ENCODE measurements around the gene GFOD2.

GFOD2 gene

GRCh38 chr16:67668495-67669157, 50.5 kb downstream of the GFOD2 start:
- no peak for DNase-seq

DNA sequence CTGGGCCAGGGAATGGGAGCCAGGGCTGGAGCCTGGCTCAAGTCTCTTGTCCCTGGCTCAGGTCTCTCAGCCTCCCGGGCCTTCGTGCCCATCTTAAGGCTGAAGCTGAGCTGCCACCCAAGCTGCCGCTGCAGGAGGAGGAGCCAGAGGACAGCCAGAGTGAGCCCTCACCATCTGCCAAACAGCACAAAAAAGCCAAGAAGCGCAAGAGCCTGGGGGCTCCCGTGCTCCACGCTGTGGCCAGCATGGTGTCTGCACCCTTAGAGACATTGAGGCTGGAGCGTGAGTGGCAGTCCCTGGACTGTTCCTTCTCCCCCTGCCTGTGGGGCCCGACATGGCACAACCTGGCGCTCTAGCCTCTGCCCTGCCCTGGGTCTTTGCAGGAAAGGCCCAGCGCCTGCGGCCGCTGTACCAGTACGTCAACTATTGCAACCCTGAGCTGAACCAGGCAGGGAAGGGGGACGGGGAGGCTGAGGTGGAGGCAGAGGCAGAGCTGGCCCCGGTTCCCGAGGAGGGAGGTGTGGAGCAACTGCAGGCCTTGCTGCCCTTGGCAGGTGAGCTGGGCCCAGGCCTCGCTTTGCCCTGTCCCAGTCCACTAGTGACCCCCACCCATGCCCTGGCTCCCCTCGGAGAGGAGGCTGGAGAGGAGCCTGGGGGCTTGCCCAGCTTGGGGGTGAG, 51.2 kb downstream of the GFOD2 start:
- DNase-seq: peak; percentile 91

GRCh38 chr16:67667453-67667816, 51.7 kb downstream of the GFOD2 start:
- no peak for DNase-seq

DNA sequence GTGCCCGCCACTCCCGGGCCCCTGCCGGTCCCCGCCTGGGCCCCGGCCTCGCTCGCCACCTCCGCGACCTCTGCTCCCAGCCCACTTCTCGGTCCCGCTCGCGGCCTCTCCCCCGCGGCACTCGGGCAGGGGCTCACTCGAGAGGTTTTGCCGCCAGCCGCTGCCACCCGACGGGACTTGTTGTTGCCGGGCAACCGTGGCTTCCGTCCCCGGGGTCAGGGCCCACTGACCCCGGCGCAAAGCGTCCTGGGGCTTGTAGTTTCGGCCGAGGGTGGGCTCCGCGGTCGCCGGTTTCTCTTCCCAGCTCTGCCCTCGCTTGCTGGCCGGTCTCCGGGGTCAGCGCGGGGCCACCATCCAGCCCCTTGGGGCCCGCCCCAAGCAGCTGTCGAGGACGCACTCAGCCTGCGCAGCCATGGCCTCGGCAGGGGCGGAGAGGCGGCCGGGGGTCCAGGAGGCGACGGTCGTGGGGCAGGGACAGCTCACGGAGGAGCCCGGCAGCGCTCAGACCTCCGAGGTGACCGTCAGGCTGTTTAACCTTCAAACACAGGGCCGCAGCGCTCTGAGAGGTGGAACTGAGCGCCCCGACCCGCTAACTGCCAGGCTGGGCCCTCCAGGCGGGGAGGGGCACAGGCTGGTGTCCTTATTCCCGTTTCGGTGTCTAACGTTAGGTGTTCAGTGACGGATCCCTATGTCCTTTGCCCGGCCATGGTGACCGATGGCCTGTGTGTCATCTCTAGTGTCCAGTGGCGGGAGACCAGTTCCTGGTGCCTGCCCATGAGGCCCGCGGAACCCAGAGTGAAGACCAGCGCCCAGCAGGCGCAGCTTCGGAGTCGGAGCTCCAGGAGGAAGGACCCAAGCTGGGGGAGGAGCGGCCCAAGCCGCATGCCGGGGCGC, 52.3 kb downstream of the GFOD2 start, which contains the start of the genes C16orf86 and ENKD1:
Gene C16orf86, plus strand, starts transcription at position 256 of the 894 bp plus-strand sequence. Its CDS starts 157 bp downstream, at position 413.
Gene ENKD1, minus strand, starts transcription at position 192 of the 894 bp plus-strand sequence. CDS start 308 bp downstream, outside the sequence.
- DNase-seq: peak; percentile 85

- no peak for DNase-seq
Measured at GRCh38 chr16:67666032-67666551, 53.0 kb downstream of the GFOD2 start.

- DNase-seq: no peak
Measured at GRCh38 chr16:67665598-67665997, 53.5 kb downstream of the GFOD2 start.

DNA sequence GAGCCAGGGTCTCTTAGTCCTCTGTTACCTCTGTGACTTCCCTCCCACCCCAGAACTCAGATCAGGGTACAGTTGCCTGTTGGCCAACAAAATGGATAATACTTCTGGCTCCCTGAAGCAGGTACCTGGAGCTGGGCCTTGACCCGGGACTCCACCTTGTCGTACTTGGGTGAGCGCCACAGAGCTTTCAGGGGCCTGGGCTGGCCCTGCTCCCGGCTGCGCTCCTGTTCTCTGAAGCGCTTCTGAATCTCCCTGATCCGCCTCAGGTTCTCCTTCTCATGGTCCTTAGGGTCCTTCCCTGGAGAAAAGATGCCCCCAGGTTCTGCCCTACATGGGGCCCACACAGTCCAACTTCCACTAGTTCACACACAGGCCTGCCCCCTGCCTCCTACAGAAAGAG, 54.2 kb downstream of the GFOD2 start:
- no peak for DNase-seq

DNA sequence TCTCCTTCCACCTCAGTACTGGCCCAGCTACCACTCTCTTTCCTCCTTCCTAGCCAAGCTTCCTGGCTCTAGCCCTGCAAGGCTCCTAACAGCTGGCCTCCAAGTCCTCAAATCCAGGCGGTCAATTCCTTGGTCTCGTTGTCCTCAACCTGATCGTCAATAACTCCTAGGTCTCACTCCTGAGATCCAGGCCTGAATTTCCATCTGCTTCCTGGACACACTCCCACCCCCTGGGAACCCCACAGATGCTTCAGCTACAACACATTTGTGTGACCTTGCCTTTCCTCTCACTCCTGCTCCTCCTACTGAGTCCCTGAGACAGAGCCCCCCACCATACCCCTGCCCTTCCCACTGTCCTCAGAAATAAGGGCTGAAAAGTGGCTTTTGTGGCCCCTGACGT, 54.9 kb downstream of the GFOD2 start:
- no peak for DNase-seq

DNA sequence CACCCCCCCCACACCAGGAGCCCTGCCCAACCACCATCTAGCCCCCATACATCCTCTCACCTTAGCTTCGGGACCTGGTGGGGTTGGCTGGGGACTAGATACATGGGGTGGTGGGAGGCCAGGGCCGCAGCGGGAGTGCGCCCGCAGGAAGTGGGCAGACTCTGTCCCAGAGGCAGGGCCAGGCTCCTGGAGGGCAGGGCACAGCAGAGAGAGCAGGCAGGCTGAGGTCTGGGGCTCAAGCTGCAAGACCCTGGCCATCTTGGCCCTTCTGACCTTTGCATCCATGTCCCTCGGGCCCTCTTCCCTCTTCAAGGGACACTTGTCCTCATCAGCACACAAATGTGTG, 55.3 kb downstream of the GFOD2 start:
- DNase-seq: no peak

DNA sequence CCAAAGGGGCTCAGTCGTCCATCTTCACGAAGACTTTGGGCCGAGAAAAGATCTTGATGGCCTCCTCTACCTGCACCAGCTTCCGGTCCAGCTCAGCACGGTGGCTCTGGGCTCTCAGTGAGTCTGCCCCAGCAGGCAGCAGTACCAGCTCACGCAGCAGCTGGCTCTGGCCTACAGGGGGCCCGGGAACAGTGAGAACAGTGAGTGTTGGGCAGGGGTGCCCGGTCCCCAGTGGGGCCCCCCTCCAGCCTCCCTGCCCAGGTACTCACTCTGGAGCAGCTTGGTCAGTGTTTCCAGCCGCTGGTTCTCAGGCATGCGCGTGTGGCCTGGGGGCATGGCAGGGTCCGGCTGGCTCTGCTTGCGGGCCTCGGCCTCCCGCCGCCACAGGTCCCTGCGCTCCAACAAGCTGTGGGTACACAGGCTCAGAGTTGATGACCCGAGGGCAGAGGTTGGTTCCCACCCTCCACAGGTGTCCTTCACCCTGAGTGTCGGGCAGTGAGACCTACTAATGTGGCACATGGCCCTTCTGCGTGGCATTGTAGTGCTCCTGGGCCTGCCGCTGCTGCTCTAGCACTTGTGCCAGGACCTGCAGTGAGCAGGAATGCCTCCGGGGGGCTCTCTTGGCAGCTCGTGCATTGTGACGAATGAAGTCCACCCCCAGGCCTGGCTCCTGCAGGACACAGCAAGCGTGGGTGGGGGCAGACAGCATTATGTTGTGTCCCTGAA, 55.8 kb downstream of the GFOD2 start:
- no peak for DNase-seq

- DNase-seq: no peak
Measured at GRCh38 chr16:67662653-67663010, 56.5 kb downstream of the GFOD2 start.

- DNase-seq: no peak
Measured at GRCh38 chr16:67661886-67662652, 57.0 kb downstream of the GFOD2 start.

DNA sequence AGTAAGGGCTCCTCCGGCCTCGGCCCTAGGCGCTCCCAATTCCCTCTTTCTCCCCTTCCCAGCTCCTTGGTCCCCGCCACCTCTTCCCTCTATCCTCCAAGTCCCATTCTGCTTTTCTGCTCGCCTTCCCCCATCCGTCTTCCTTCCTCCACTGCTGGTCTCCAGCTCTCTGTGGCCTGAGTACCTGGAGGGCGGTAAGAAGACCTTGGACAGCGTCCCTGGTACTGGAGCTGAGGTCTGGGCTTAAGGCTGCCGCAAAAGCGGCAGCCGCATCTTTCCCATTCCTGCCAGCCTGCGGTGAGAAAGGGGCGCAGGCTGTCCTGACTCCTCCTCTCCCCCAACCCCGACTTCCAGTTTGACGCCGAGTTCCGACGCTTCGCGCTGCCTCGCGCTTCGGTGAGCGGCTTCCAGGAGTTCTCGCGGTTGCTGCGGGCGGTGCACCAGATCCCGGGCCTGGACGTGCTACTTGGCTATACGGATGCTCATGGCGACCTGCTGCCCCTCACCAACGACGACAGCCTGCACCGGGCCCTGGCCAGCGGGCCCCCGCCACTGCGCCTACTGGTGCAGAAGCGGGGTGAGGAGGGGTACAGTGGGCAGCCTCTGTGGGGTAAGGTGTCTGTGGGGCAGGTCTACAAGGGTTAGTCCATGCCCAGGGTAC, 57.9 kb downstream of the GFOD2 start:
- no peak for DNase-seq

DNA sequence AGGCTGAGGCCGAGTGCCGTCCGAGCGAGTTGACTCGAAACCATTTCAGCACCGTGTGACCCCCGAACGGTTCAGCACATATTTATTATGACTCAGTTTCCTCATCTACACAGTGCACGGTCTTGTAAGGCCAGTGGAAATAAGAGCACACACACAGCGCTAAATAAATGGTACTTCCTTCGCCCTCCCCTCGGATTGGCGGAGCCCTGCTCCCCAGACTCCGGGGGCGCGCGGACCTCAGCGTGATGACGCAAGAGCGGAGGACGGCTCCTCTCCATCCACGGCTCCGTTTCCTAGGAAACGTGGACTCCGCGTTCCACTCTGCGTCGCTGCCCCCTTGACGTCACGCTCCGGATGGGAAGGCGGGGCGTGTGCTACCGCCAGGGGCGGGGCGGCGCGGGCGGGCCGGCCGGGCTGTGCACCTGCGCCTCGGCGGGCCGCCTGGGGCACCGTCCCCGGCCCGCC, 58.5 kb downstream of the GFOD2 start, which contains the start of gene PARD6A:
Gene PARD6A, plus strand, starts transcription at position 397 of the 465 bp plus-strand sequence. CDS start 79 bp downstream, outside the sequence.
- peak; percentile 98 for DNase-seq

- DNase-seq: peak; percentile 91
Measured at GRCh38 chr16:67659675-67660563, 59.2 kb downstream of the GFOD2 start, which contains the start of gene ACD. ACD (minus strand) TSS chr16:67660260; CDS start chr16:67660220, 40 bp downstream.

- no peak for DNase-seq
Measured at GRCh38 chr16:67658849-67659674, 60.1 kb downstream of the GFOD2 start.

DNA sequence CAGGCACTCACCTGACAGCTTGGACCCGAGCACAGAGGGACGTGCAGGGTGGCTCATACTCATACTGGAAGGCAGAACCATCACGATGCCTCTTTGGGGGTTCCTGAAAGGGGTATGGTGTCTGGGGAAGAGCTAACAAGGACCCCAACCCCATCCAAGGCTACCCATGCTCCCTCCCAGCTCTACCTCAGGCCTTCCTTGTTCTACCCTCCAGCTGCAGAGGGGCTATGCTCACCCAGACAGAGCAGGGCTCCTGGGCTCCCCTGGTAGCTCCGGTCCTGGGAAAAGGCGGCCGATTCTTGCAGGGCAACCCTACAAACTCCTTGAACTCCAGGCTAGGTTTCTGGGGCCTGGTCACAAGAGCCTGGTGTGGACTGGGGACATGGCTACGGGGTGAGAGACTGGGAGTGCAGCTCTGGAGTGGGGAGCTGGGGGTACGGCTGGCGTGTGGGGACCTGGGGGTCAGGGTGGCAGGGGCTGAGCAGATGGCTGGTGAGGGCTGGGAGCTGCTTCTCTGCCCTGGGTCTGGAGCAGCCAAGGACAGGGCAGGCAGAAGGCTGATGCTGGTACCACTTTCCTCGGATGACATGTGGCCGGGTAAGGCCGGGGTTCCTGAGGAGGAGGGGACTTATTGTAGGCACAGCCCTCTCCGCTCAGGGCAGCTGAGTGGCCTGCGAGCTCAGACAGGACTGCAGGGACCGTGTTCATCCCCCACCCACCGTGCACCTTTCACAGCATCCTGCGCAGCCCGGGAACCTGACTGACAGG, 61.2 kb downstream of the GFOD2 start:
- no peak for DNase-seq

DNA sequence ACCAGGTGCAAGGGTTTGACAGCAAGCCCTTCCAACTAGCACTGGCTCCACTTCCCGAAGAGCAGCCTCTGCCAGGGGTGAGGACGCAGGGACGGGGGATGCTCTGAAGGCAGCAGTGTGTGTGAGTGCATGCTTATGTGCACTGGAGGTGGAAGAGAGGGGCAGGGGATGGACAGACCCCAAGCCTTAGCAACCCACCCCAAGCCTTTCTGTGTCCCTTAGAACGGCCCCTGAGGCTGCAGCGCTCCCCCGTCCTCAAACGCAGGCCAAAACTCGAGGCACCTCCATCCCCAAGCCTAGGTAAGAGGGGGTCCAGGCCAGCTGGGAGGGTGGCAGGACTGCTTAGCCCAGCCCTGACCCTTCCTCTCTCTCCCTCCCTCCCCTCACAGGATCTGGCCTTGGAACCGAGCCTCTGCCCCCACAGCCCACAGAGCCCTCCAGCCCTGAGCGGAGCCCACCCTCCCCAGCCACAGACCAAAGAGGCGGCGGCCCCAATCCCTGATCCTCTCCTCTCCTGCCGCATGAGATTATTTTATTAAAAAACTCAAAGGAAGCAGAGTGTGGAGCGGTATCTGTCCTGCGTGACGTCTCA, 62.0 kb downstream of the GFOD2 start:
- DNase-seq: no peak

All from NCI-H2171 (cell line).